Activated CD8-positive, alpha-beta memory T cell treated with anti-CD3 and anti-CD28 coated beads for 48 hours (primary cell): ENCODE data around the gene SH2D5.

ENCODE experiments used
- DNase-seq, 3 experiments: peaks; one replicate each; pipeline ENCODE4 v3.0.0-alpha.2; 2020; ENCODE audit warnings: low read depth in 2 of 3, low spot score in 2 of 3

The SH2D5 gene

DNA sequence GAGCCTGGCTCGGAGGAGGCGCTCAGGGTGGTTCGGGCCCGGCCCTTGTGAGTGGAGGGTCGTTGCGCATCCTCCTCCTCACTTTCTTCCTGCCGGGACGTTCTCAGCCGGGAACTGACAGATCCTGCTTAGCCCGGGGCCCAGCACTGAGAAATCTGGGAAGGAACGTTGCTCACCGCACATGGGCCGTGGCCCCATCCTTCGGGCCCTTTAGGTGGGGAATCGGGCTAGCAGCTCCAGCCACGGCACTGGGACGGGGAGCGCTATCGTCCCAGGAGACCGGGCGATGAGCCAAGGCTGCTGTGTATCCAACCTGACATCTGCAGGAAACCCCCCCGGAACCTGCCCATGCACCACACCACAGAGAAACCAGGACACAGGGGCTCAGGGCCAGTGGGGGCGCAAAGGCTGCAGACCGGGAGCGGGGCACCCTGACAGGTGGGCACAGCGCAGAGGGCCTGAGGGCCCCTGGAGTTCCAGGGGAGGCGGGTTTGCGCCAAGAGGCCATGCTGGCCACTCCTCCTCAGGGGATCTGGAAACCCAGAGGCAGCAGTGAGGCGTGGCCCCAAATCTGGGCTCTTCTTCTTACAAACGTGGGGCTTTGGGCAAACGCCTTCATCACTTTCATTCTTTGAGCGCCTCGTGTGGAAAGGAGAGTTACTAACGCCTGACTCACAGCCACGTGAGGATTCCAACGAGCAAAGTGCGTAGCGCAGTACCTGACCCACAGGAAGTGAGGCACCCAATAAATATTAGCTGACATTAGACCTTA, at the start of gene SH2D5:
SH2D5 (minus strand) TSS at position 116 of the 772 bp plus-strand sequence. CDS start 4,659 bp downstream, outside the sequence.
- peak in 2 of 3 experiments; percentile 42 to 53 for DNase-seq

DNA sequence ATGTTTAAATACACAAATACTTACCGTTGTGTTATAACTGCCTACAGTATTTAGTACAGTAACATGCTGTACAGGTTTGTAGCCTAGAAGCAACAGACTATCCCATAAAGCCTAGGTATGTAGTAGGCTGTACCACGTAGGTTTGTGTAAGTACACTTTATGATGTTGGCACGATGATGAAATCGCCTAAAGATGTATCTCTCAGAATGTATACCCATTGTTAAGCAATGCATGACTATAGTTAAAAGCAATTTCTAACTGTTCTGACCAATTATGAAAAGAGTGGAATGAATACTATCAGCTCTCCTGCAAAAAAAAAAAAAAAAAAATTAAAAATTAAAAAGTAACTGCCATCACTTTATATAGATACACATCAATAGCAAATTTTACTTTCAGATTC, 43.2 kb upstream of the SH2D5 start:
- no peak for DNase-seq

DNA sequence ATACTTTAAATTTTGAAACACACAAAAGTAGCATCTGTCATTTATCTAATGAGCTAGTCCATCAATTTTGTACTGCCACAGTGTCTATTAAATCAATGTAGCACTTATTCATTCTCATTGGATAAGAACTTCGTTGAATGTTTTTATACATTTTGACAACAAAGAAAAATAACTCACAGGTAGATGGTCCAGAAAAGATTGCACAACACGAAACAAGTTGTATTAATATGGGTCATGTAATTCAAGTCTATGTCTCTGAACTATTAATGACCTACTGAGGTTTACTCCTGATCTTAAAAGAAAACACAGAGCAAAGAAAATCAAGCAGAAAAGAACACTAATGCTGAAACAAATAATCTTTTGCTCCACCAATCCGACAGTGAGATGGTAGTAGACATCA, 39.3 kb upstream of the SH2D5 start:
- no peak for DNase-seq

DNA sequence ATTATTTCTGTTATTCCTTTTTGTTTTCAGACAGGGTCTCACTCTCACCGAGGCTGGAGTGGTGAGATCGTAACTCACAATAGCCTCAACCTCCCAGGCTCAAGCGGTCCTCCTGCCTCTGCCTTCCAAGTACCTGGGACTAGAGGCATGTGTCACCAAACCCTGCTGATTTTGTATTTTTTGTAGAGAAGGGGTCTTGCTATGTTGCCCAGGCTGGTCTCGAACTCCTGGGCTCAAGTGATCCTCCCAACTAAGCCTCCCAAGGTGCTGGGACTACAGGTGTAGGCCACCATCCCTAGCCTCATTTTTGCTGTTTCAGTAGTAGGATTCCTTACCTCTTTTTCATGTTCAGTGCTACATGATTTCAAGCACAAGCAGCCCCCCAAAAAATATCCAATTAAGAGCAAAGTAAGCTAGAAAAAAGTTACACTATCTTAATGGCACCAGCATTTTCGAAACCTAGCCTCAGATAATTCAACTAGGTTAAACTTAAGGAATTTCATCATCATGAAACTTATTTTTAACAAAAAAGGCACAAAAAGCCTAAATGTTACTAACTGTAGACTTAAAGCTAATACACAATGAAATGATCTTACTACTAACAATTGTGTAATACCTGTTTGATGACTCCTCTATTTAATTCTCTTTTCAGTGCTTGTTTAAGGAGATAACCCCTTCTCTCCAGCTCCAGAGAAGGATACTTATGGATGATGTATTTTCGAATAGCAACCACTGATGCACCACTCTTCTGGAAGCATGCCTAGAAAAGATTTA, 38.0 kb upstream of the SH2D5 start:
- DNase-seq: no peak

DNA sequence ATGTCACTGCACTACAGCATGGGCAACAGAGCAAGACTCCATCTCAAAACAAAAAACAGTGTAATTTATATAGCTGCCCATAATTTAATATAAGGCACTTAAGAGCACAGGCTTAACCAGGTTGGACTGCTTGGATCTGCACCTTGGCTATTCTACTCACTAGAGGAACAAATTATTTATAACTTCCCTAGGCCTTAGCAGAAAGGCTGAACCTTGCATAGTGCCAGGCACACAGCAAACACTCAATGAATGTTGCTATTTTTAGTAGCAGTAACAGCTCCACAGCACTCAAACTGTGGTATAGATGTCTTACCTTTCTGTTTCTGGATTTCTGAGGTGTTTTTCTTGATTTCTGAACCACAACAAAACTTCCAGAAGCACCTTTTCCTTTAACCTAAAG, 34.8 kb upstream of the SH2D5 start:
- DNase-seq: no peak

DNA sequence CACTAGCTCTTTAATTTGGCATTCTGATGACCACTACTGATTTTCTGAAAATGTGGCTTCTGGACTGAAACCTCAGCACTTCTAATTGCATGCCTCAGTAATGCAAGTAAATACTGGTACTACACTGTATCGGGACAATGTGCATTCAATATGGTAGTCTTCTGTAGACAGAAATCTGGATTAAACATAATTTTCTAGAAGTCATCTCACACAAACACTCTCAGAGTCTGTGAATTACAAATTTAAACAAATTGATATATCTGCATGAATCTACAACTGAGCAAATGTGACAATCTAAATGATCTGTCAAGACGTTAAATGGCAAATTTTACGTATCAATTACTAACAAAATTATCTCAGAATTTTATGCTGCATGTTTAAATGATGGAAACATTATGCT, 30.9 kb upstream of the SH2D5 start:
- no peak for DNase-seq

DNA sequence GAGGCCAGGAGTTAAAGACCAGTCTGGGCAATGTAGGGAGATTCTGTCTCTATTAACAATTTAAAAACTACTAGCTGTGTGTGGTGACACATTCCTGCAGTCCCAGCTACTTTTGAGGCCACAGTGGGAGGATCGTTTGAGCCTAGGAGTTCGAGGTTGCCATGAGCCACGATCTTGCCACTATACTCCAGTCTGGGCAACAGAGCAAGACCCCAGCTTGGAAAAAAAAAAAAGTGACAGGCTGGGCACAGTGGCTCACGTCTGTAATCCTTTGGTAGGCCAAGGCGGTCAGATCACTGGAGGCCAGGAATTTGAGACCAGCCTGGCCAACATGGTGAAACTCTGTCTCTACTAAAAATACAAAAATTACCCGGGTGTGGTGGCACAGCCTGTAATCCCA, 27.8 kb upstream of the SH2D5 start:
- DNase-seq: no peak

DNA sequence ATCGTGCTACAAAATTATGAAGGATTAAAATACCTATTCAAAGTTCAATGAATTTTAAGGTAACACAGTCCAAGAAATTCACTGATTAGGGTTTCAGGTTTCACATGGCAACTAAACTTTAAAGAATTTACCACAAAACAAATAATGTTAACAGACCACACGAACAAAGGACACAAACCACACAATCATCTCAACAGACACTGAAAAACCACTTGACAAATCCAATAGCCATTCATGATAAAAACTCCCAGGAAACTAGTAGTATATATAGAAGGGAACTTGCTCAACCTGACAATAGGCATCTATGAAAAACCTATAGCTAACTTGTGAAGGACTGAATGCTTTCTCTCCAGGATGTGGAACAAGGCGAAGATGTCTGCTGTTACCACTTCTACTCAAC, 21.1 kb upstream of the SH2D5 start:
- DNase-seq: no peak

DNA sequence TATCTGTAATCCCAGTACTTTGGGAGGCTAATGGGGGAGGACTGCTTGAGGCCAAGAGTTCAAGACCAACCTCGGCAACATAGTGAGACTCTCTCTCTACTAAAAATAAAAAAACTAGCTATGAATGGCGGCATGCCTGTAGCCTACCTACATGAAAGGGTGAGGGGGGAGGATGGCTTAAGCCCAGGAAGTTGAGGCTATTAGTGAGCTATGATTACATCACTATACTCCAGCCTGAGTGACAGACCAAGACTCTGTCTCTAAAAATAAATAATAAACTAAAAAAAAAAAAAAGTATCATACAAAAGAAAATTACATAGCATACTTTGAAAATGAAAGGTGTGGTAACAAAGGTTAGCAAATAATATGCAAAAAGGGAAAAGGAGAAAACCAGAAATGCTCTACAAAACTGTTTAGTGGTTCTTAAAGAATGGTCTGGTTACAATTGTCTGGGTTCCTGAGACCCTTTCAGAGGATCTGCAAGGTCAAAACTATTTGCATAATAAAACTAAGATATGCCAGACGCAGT, 19.0 kb upstream of the SH2D5 start:
- no peak for DNase-seq

DNA sequence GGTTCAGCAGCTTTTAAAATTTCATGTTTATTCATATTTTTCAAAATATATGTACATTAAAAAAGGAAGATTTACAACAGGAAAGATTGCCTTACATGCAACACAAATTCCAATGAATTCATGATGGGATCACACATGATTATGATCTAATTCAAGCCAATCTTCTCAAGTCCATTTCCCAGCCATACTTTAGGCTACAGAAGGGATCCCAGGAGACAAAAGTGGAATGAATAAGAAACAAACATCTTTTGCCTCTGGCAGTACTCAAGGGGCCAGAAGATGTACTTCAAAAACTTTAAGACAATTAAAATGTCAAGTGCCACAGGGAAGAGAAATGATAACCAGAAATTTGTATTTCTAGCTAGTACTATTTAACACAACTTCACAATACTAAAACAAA, 10.2 kb upstream of the SH2D5 start:
- DNase-seq: no peak

DNA sequence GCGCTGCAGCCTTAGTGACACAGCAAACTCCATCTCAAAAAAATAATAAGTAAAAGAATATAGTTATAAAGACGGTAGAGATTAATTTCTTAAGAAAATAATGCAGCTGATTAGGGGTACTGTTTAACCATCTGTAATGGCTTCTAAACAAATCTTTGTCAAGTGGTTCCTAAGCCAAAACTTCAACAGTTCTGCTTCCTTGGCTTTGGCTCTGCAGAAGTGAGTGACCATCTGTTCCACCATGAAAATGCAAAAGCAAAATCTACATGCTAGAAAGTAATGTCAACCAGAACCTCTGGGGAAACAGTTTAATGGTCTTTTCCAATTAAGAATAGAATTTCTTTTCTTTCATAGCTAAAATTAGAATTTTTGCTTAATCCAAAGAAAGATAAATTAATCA, 8.3 kb upstream of the SH2D5 start:
- no peak for DNase-seq

DNA sequence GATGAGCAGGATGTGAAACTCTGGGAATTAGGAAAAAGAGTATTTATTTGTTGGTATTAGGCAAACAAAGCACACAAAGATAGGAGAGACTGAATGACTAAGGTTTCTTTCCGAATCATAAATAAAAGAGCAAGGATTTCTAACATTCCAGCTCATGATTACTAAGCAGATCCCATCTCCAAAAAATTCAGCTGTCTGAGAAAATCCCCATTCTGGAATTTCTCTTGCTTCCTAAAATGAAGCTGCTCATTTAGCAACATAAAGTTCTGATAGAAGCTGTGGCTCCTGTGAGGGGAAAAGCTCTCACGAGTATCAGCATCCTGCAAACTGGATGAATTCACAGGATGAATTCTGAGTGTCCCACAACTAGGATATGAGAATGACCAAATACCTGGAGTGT, 6.7 kb upstream of the SH2D5 start:
- DNase-seq: no peak

DNA sequence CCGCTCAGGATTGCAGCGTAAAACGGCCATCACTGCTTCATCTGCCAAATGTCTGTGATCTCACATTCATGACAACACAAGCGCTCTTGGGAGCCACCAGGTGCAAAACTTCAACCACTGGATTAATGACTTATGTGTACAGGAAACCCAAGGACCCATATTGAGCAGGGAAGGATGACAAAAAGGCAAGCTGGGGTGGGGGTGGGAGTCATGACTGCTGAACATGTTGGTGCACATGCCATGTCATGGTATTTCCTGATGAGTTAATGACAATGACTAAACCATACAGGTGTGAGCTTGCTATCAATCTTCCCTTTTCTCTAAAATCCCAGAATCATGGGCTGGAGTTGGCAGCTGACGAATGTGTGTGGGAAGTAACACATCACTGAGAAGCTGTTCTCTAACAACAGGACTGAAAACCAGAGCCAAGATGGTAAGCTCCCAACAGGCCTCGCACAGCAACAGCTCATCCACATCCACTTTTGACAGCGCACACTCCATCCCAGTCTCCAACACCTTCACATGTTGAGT, 3.1 kb upstream of the SH2D5 start:
- DNase-seq: no peak

DNA sequence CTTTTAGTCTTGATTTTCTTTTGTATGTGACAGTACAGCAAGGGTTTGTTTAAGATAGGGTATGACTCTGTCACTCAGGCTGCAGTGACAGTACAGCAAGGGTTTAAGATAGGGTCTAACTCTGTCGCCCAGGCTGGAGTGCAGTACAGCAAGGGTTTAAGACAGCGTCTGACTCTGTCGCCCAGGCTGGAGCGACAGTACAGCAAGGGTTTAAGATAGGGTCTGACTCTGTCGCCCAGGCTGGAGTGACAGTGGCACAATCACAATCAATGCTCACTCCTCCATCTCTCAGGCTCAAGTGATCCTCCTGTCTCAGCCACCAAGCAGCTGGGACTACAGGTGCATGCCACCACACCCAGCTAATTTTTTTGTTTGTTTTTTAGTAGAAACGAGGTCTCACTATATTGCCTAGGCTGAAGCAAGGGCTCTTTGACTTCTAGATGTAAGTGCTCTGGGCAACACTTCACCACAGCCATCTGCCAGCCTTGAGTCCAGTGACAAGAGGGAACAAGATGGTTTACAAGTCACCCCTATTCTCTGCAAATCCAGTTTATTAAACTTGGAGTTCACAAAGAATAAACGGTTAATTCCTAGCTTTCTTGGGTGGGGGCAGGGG, 965 bp upstream of the SH2D5 start:
- no peak for DNase-seq

DNA sequence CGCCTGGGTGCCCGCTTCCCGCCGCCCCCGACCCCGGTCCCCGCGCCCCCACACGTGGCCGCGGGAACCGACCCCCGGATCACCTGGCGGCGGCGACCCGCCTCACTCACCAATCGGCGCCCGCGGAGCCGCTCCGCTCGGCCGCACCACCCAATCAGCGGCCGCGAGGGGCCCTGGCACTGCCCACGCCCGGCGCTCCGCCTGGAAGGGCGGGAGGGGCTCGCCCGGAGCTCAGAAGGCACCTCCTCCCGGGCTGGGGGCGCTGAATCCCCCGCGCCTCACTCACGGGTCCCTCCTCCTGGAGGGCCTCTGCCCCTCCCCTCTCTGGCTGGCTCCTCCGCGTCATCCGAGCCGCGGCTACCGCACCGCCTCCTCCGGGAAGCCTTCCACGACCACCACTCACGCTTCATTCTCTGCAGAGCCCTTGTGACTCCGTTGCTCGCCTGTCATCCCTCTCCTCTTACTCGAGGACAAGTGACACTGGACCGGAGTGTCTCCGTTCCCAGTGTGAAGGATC, 374 bp downstream of the SH2D5 start:
- peak in 2 of 3 experiments; percentile 27 to 29 for DNase-seq

DNA sequence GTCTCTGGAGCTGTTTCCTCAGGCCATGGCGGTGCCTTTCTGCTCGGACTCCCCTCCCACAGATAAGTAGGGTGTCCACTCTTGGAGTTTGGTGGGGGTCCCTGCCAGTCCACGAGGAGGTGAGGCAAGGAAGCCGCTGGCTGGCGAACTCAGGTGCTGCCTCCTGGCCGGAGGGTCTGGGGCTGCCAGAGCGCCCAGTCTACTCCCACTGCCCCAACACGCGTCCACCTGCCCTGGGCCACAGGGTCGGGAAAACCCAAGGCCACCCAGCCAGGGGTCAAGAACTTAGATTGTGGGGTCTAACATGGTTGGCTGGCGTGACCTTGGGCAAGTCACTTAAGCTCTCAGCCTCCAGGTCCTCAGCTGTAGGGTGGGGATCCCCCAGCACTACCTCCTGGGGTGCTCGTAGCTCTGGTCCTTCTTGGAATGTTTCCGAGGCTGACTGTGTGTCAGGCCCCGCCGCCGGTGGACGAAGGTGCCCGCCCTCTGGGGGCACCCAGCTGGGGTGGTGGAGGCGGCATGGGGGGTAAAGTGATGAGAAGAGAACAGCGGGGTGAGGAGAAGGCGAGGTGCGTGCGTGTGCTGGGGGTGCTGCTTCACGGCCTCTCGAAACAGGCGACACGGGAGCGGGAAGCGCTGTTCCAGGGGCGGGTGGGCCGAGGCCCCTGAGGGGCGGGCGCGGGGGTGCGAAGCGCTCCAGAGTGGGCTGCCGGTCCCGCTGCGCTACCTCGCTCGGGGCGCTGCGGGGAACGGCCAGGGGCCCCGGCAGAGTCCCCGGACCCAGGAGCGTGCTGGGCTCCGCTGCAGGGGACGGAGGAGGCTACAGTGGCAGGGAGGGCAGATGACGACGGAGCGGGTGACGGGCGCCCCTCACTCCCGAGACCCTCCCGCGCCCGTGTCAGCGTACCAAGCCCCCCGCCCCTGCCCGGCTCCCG, 1.2 kb downstream of the SH2D5 start:
- no peak for DNase-seq

DNA sequence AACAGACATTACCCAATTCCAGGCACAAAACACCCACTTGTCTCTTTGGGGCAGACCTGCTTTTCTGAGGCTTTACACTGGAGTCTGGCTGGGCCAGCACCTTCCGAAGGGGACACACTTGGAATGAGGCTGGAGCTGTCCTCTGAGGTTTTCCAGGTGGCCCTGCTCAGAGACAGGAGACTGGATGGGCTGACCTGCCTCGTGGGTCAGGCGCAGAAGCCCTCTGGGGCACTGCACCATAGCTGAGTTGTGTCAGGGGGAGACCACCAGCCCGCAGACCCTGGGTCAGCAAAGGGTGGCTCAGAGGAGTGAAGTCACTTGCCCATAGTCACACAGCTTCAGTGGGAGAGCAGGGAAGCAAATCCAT, 1.8 kb downstream of the SH2D5 start:
- no peak for DNase-seq

DNA sequence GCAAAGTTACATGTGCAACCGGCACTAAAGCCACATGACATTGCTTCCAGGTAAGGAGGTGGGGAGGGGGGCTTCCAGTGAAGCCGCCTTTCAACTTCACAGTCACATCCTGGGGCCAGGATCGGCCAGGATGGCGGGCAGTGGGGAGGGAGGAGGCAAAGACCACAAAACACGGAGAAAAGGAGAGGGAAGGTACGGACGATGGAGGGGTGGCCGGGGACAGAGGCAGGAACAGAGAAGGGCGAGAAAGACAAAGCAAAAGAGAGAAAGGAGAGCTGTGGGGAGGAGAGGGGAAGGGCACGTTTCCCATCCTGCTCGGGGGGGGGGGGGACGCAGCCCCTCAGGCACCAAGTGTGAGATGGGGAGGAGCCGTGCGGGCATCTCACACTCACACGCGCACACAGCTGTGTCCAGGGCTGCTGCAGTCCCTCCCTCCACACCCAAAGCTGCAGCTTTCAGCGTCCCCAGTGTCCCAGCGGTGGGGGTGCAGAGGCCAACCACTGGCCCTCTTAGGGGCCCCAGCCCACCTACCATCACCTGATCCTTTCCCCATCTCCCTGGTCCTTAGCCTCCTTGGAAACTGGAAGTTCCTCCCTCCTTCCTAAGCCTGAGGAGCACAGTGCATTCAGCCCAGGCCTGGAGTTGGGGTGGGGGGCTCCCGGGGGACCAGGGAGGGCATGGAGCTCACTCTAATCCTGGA, 2.4 kb downstream of the SH2D5 start:
- no peak for DNase-seq

DNA sequence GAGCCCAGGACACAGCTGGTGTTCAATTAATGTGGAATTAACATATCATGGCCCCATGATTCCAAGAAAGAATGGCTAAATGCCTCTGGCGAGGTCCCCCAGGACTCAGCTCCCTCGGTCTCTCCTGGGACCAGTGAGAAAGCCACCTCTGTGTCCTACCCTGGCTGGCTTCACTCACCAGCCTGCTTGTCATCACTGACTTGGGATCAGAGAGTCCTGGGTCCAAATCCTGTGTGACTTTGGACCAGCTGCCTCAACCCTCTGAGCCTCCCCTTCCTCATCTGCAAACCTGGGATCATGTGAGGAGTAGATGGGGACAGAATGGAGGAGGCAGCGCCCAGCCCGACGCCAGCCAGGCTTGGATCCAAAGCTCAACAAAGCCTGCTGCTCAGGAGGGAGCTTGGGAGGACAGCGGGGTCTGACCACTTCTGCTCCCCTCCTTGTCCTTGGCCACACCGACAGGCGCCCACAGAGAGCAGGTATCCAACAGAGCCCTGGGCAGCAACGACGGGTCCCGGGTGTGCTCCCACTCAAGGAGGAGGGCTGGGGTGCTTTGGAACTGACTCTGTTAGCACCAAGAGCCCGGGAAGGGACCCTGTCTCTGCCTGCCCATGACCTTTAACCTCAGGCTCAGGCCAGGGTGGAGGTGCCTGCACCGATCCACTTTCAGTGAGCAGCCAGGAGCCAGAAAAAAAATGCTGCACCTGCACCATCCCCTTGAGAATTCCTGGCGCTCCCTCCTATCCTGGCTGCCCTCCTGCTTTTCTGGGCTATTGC, 3.2 kb downstream of the SH2D5 start:
- DNase-seq: no peak
